K562 (cell line): ENCODE results near the gene ZMYM2. TPM values are rescaled to one million over a fixed set of nuclear protein-coding genes. Genes with fewer than 3 reads are reported as not detected.

Source experiments
- CBFB ChIP-seq: sonication (generic); formaldehyde crosslinking; IDR thresholded peaks from 2 replicates; pipeline ENCODE4 v1.4.0; 2020; ENCODE audit warnings: mild to moderate bottlenecking, missing genetic modification reagents
- CTBP1 ChIP-seq: fragments of 450-650 bp; IDR thresholded peaks from 2 replicates; pipeline ENCODE4 v1.6.1; 2016; ENCODE audit warnings: borderline replicate concordance
- CUX1 ChIP-seq: fragments of 200-800 bp; sonication (Bioruptor generic); IDR thresholded peaks from 2 replicates; pipeline ENCODE4 v1.6.1; 2016; ENCODE audit warnings: missing genetic modification characterization, missing compliant biosample characterization
- CXXC5 ChIP-seq: fragments of 250-450 bp; sonication (Bioruptor Pico); IDR thresholded peaks from 2 replicates; pipeline ENCODE4 v1.8.0; 2022; ENCODE audit warnings: inconsistent platforms, mild to moderate bottlenecking, moderate library complexity
- GATAD2A ChIP-seq: fragments of 450-650 bp; IDR thresholded peaks from 2 replicates; pipeline ENCODE4 v1.6.1; 2017
- HNRNPLL ChIP-seq: fragments of 200-400 bp; formaldehyde crosslinking; IDR thresholded peaks from 2 replicates; pipeline ENCODE4 v1.6.1; 2017; ENCODE audit warnings: low read length, low read depth, mild to moderate bottlenecking; ENCODE audit not compliant: poor library complexity, severe bottlenecking
- KDM2B ChIP-seq: fragments of 250-450 bp; sonication (Bioruptor Pico); IDR thresholded peaks from 2 replicates; pipeline ENCODE4 v1.8.0; 2021; ENCODE audit warnings: mild to moderate bottlenecking, moderate library complexity
- LEF1 ChIP-seq: fragments of 450-650 bp; IDR thresholded peaks from 2 replicates; pipeline ENCODE4 v1.6.1; 2016; ENCODE audit warnings: mild to moderate bottlenecking
- POLR2AphosphoS5 ChIP-seq: IDR thresholded peaks from 2 replicates; pipeline ENCODE4 v1.6.1; 2011; ENCODE audit warnings: mild to moderate bottlenecking, low read depth, low read length, moderate library complexity; ENCODE audit not compliant: control insufficient read depth, insufficient read depth
- THAP7 ChIP-seq: fragments of 250-450 bp; sonication (Bioruptor Pico); IDR thresholded peaks from 2 replicates; pipeline ENCODE4 v1.5.0; 2021
- ZKSCAN1 ChIP-seq: fragments of 150-350 bp; IDR thresholded peaks from 2 replicates; pipeline ENCODE4 v1.6.1; 2016; ENCODE audit warnings: low read depth, low read length
- polyA plus RNA-seq, 8 experiments: library from polyadenylated mRNA; depleted of rRNA in 4 of 8; stranded (reverse) in 5 of 8; unstranded in 3 of 8; fragments of >200 nt; fragmentation: Nextera tagmentation in 2 of 8; fragmentation: Illumina TruSeq in 1 of 8; extraction: Ambion mirVana in 2 of 8; extraction: Trizol in 1 of 8; gene quantifications; 2 replicates each; pipeline versions ENCODE4 v1.2.1 to v1.2.3, GENCODE V29; 2011 to 2014; ENCODE audit warnings: inconsistent platforms in 1 of 8, missing spikeins in 1 of 8
- total RNA-seq, 7 experiments: library from RNA; depleted of rRNA in 6 of 7; stranded (reverse); fragments of >200 nt in 6 of 7; fragmentation: Illumina TruSeq in 2 of 7; extraction: Trizol in 2 of 7; gene quantifications; 2 replicates each; pipeline versions ENCODE4 v1.2.1 to v1.2.3, GENCODE V29; 2011 to 2021; ENCODE audit warnings: low replicate concordance in 1 of 7

Gene ZMYM2
- total and polyA plus RNA-seq, 9 of the 15 experiments (the other 6 are each of a cell fraction or from before 2014, with no cell fraction given): 5.0 to 48.8 (median 26.8) TPM

GRCh38 chr13:20136781-20137703 is 178.5 kb downstream of the ZMYM2 start (continued):
- TF ChIP-seq KDM2B (CRISPR knock-in tag): peak; percentile 75; the same call in 1 of the 2 replicates
- no peak for TF ChIP-seq THAP7 (CRISPR knock-in tag)
- no peak for TF ChIP-seq GATAD2A
- peak; percentile 37; the same call in 1 of the 2 replicates for TF ChIP-seq CXXC5 (CRISPR knock-in tag)
- TF ChIP-seq LEF1: no peak
- no peak for TF ChIP-seq ZKSCAN1
- no peak for TF ChIP-seq POLR2AphosphoS5
- TF ChIP-seq CUX1: no peak
- TF ChIP-seq CBFB (CRISPR knock-in tag): no peak
- peak; percentile 76 for TF ChIP-seq HNRNPLL
- TF ChIP-seq CTBP1: peak; percentile 30; the same call in 1 of the 2 replicates
- TF ChIP-seq, all 486 proteins: peak for 10
